T-helper 2 cell (primary cell): ENCODE measurements around the gene REC114.
"Not testable (repeated sequence)": the region's sequence is repeated elsewhere in the genome, so short reads cannot be mapped to it uniquely, and the experiment has no call there.

Source experiments
- DNase-seq, 5 experiments: peaks; one replicate each; pipeline versions ENCODE4 v3.0.0 to v3.0.0-alpha.2; 2012 to 2022

The REC114 gene

DNA sequence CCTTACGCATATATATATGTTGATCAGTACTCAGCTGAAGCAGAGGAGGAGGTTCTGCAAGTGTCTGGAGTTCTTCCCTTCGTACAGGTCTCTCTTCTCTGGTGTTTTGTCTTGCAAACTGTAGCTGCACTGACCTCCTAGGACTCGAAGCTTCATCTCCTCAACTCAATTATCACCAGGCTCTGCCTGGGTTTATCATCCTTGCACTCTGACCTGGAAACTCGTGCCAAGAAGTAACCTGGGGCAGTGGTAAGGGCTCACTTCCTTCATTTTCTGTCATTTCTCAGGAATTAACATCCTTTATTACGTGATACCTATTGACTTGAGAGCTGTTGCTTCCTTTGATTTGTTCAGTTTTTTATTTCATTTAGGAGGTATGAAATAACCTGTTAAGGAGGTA, 14.4 kb downstream of the REC114 start:
- DNase-seq: no peak

GRCh38 chr15:73460662-73461061, 17.7 kb downstream of the REC114 start:
- DNase-seq: no peak

DNA sequence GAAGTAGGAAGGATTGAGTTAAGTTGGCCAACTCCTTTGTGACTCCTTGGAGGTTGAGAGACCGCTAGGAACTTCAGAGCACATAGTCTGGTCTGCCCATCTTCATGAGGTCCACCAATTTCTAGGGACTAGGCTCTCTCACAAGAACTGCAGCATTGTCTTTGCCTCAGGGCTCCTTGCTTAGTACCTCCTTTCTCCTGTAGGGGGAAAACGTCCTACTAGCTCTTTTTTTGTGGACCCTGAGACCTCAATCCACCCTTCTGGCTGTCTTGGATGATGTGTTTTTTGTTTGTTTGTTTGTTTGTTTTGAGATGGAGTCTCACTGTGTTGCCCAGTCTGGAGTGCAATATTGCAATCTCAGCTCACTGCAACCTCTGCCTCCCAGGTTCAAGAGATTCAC, 21.6 kb downstream of the REC114 start:
- DNase-seq: no peak

- no peak for DNase-seq
Measured at GRCh38 chr15:73467758-73468157, 24.8 kb downstream of the REC114 start.

DNA sequence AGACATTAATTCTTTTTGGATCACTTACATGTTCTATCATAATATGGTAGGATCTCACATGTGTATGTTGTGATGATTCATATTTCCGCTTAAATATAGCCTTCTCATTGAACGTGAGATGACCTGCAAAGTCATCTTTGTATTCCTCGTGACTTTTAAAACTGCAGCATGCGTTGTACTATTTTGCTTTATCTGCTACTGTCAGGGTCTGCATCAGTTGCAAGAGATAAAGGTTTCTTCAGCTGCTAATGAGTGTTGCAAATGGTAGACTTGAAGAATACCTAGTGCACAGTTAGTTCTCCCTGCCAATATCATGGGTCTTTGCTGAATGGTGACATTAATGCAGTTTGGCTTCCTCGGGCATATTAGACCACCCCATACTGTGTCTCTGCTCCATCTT, 31.8 kb downstream of the REC114 start:
- no peak for DNase-seq

- DNase-seq: no peak
Measured at GRCh38 chr15:73476704-73477216, 33.8 kb downstream of the REC114 start.

DNA sequence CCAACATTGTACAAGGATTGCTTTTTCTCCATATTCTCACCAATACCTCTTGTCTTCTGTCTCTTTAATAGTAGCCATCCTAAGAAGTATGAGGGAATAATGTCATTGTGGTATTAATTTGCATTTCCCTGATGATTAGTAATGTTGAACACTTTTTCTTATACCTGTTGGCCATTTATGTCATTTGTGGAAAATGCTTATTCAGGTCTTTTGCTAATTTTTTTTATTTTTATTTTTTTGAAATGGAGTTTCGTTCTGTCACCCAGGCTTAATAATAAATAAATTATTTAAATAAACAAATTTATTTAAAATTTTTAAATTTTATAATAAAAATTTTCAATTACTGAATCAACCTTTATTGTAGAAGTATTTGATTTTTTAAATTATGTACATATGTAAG, 37.1 kb downstream of the REC114 start:
- no peak for DNase-seq

GRCh38 chr15:73482166-73482565, 39.2 kb downstream of the REC114 start:
- no peak for DNase-seq

- no peak for DNase-seq
Measured at GRCh38 chr15:73483053-73483452, 40.1 kb downstream of the REC114 start.

GRCh38 chr15:73485372-73485771, 42.4 kb downstream of the REC114 start:
- DNase-seq: no peak

GRCh38 chr15:73485885-73486284, 42.9 kb downstream of the REC114 start:
- not testable (repeated sequence) for DNase-seq

GRCh38 chr15:73488698-73489097, 45.7 kb downstream of the REC114 start:
- no peak for DNase-seq

GRCh38 chr15:73493922-73494321, 51.0 kb downstream of the REC114 start:
- no peak for DNase-seq

GRCh38 chr15:73495181-73495580, 52.2 kb downstream of the REC114 start:
- DNase-seq: no peak

- no peak for DNase-seq
Measured at GRCh38 chr15:73500696-73501095, 57.7 kb downstream of the REC114 start.

GRCh38 chr15:73504885-73505284, 61.9 kb downstream of the REC114 start:
- no peak for DNase-seq

- DNase-seq: no peak
Measured at GRCh38 chr15:73515527-73515926, 72.6 kb downstream of the REC114 start.

GRCh38 chr15:73517566-73517965, 74.6 kb downstream of the REC114 start:
- no peak for DNase-seq

- no peak for DNase-seq
Measured at GRCh38 chr15:73518180-73518862, 75.4 kb downstream of the REC114 start.

DNA sequence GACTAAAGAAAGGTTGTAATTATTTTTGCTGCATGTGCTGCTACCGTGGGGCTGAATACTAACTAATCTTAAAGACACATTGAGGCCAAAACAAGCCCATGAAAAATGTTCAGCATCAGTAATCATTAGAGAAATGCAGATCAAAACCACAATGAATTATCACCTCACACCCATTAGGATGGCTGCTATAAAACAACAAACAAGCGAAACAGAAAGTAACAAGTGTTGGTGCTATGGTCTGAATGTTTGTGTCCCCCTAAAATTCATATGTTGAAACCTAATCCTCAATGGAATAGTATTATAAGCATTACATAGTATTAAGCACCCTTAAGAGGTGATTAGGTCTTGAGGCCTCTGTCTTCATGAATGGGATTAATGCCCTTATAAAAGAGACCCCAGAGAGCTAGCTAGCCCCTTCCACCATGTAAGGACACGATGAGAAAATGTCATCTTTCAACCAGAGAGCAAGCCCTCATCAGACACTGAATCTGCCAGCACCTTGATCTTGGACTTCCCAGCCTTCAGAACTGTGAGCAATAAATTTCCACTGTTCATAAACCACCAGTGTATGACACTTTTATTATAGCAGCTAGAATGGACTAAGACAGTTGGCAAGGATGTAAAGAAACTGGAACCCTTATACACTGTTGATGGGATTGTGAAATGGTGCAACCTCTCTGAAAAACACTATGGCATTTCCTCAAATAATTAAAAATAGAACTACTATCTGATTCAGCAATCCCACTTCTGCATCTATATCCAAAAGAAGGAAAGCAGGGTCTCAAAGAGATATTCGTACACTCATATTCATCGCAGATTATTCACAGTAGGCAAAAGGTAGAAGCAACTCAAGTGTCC, 76.1 kb downstream of the REC114 start:
- no peak for DNase-seq

DNA sequence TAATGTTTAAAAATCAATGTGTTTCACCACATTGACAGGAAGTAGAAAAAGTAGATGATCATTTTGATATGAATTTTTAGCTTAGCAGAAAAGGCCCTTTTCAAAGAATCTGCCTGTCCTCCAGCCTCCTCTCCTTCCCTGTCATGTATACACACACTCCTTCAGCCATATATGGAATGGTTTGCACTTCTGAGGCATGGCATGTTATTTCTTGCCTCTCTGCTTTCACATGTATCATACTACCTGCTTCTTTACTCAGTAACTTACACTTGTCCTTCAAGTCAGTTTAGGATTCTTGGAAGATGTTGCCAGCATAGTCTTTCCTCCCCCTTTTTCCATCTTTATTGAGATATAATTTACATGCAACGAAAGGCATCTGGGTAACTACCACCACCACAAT, 79.0 kb downstream of the REC114 start:
- DNase-seq: no peak

DNA sequence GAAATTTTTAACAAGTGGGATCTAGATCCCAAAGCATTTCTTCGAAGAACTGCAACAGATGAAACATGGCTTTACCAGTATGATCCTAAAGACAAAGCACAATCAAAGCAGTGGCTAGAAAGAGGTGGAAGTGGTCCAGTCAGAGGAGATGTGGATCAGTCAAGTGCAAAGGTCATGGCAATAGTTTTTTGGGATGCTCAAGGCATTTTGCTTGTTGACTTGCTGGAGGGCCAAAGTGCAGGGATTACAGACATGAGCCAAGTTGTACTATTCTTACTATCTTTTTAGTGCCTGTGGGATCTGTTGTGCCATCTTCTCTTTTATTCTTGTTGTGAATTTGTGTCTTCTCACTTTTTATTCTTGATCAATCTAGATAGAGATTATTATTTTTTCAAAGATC, 82.0 kb downstream of the REC114 start:
- DNase-seq: no peak

GRCh38 chr15:73527598-73527997, 84.6 kb downstream of the REC114 start:
- no peak for DNase-seq

DNA sequence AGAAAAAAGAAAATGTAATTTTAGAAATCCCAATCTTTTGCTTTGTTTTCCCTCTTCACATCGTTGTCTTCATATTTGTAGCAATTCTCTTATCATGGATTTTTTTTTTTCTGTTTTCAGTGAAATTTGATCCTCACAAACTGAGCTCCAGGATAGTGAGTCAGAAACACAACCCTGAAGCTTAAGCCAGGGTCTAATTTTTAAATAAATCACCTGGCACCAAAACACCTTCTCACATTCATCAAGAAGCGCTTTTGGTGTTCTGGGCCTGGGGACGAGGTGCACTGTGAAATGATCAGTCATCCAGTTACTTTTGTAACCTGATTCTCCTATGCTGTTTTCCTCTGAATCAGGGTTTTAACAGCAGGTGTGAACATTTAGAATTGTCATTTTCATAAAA, 87.7 kb downstream of the REC114 start:
- no peak for DNase-seq
